ENCODE results near the gene TGM2.

TGM2 gene

GRCh38 chr20:38196592-38196991 is 31.5 kb upstream of the TGM2 start:
- H3K23ac ChIP-seq (ENCODE audit: low read length), result no peak overlapping the region
- H2BK15ac ChIP-seq (replicated peaks; ENCODE audit: low read depth), result no peak overlapping the region
- H3K18ac ChIP-seq (ENCODE audit: low read length), result no peak overlapping the region
- H3K36me3 ChIP-seq (ENCODE audit: control insufficient read depth, insufficient read depth, low read length), result no peaks in the 10 kb centered on the region
- no CpG with 5 or more reads among the region's 5 CpGs for WGBS (ENCODE audit: extremely low coverage, insufficient coverage, low lambda C conversion rate)
- H3K27me3 ChIP-seq (ENCODE audit: insufficient read depth, low read length, poor library complexity), result no peaks in the 10 kb centered on the region
- H3K4me3 ChIP-seq (ENCODE audit: low read length), result no peak overlapping the region
- H2BK120ac ChIP-seq (ENCODE audit: low read depth, low read length), result no peak overlapping the region
- no peak overlapping the region for H3K4me2 ChIP-seq (ENCODE audit: low read length)
- no peaks in the 10 kb centered on the region for H3K4me1 ChIP-seq (ENCODE audit: control insufficient read depth, low read depth, low read length)
- no peaks in the 10 kb centered on the region for H3K79me1 ChIP-seq (ENCODE audit: low read length)
- H2AK5ac ChIP-seq (ENCODE audit: low read length), result no peak overlapping the region
- no peak overlapping the region for H4K5ac ChIP-seq (ENCODE audit: low read length)
- DNase-seq, result no peak
- H3K4ac ChIP-seq (ENCODE audit: low read depth, low read length), result no peak overlapping the region
- H3K56ac ChIP-seq (ENCODE audit: low read length), result no peak overlapping the region
- no peaks in the 10 kb centered on the region for H3K79me2 ChIP-seq (ENCODE audit: control insufficient read depth, insufficient read depth, low read length)
- H2BK5ac ChIP-seq (ENCODE audit: low read length), result no peak overlapping the region
- H3K9ac ChIP-seq (ENCODE audit: low read length), result no peak overlapping the region
- no peak overlapping the region for H3K27ac ChIP-seq (ENCODE audit: low read depth, low read length)
- no peak overlapping the region for H4K8ac ChIP-seq (ENCODE audit: low read depth, low read length)

- no peak overlapping the region for H2BK15ac ChIP-seq (replicated peaks; ENCODE audit: low read depth)
- no peak overlapping the region for H4K5ac ChIP-seq (ENCODE audit: low read length)
- H3K4me3 ChIP-seq (ENCODE audit: low read length), result no peak overlapping the region
- H3K4ac ChIP-seq (ENCODE audit: low read depth, low read length), result no peak overlapping the region
- H3K79me2 ChIP-seq (ENCODE audit: control insufficient read depth, insufficient read depth, low read length), result no peaks in the 10 kb centered on the region
- no peak overlapping the region for H2BK5ac ChIP-seq (ENCODE audit: low read length)
- no peaks in the 10 kb centered on the region for H3K79me1 ChIP-seq (ENCODE audit: low read length)
- no peak overlapping the region for H3K4me2 ChIP-seq (ENCODE audit: low read length)
- H3K56ac ChIP-seq (ENCODE audit: low read length), result no peak overlapping the region
- no peak for DNase-seq
- H4K8ac ChIP-seq (ENCODE audit: low read depth, low read length), result no peak overlapping the region
- no peak overlapping the region for H3K9ac ChIP-seq (ENCODE audit: low read length)
- H2BK120ac ChIP-seq (ENCODE audit: low read depth, low read length), result no peak overlapping the region
- H3K27ac ChIP-seq (ENCODE audit: low read depth, low read length), result no peak overlapping the region
- WGBS (ENCODE audit: extremely low coverage, insufficient coverage, low lambda C conversion rate), result no CpG with 5 or more reads among the region's 4 CpGs
- H3K27me3 ChIP-seq (ENCODE audit: insufficient read depth, low read length, poor library complexity), result no peaks in the 10 kb centered on the region
- no peaks in the 10 kb centered on the region for H3K36me3 ChIP-seq (ENCODE audit: control insufficient read depth, insufficient read depth, low read length)
- H3K18ac ChIP-seq (ENCODE audit: low read length), result no peak overlapping the region
- H3K23ac ChIP-seq (ENCODE audit: low read length), result no peak overlapping the region
- no peaks in the 10 kb centered on the region for H3K4me1 ChIP-seq (ENCODE audit: control insufficient read depth, low read depth, low read length)
- H2AK5ac ChIP-seq (ENCODE audit: low read length), result no peak overlapping the region
These were observed 31.0 kb upstream of the TGM2 start for GRCh38 chr20:38196076-38196475.

- H2BK5ac ChIP-seq (ENCODE audit: low read length), result no peak overlapping the region
- H3K79me1 ChIP-seq (ENCODE audit: low read length), result no peaks in the 10 kb centered on the region
- H3K9ac ChIP-seq (ENCODE audit: low read length), result no peak overlapping the region
- no peaks in the 10 kb centered on the region for H3K27me3 ChIP-seq (ENCODE audit: insufficient read depth, low read length, poor library complexity)
- H3K27ac ChIP-seq (ENCODE audit: low read depth, low read length), result no peak overlapping the region
- H3K4me2 ChIP-seq (ENCODE audit: low read length), result no peak overlapping the region
- no peak overlapping the region for H2AK5ac ChIP-seq (ENCODE audit: low read length)
- H2BK15ac ChIP-seq (replicated peaks; ENCODE audit: low read depth), result no peak overlapping the region
- WGBS (ENCODE audit: extremely low coverage, insufficient coverage, low lambda C conversion rate), result no CpG with 5 or more reads among the region's 7 CpGs
- DNase-seq, result no peak
- H3K23ac ChIP-seq (ENCODE audit: low read length), result no peak overlapping the region
- H3K4me1 ChIP-seq (ENCODE audit: control insufficient read depth, low read depth, low read length), result no peaks in the 10 kb centered on the region
- H4K8ac ChIP-seq (ENCODE audit: low read depth, low read length), result no peak overlapping the region
- no peak overlapping the region for H3K4ac ChIP-seq (ENCODE audit: low read depth, low read length)
- no peak overlapping the region for H4K5ac ChIP-seq (ENCODE audit: low read length)
- no peaks in the 10 kb centered on the region for H3K36me3 ChIP-seq (ENCODE audit: control insufficient read depth, insufficient read depth, low read length)
- H3K79me2 ChIP-seq (ENCODE audit: control insufficient read depth, insufficient read depth, low read length), result no peaks in the 10 kb centered on the region
- no peak overlapping the region for H3K18ac ChIP-seq (ENCODE audit: low read length)
- H3K4me3 ChIP-seq (ENCODE audit: low read length), result no peak overlapping the region
- H3K56ac ChIP-seq (ENCODE audit: low read length), result no peak overlapping the region
- H2BK120ac ChIP-seq (ENCODE audit: low read depth, low read length), result no peak overlapping the region
These were observed 30.5 kb upstream of the TGM2 start for GRCh38 chr20:38195521-38195920.

GRCh38 chr20:38194971-38195504 is 30.0 kb upstream of the TGM2 start:
- WGBS (ENCODE audit: extremely low coverage, insufficient coverage, low lambda C conversion rate), result no CpG with 5 or more reads among the region's 5 CpGs
- no peak overlapping the region for H2AK5ac ChIP-seq (ENCODE audit: low read length)
- no peak overlapping the region for H2BK120ac ChIP-seq (ENCODE audit: low read depth, low read length)

GRCh38 chr20:38193586-38194105 is 28.6 kb upstream of the TGM2 start:
- H3K4me3 ChIP-seq (ENCODE audit: low read length), result no peak overlapping the region
- no peaks in the 10 kb centered on the region for H3K4me1 ChIP-seq (ENCODE audit: control insufficient read depth, low read depth, low read length)
- no peaks in the 10 kb centered on the region for H3K27me3 ChIP-seq (ENCODE audit: insufficient read depth, low read length, poor library complexity)
- no CpG with 5 or more reads among the region's 4 CpGs for WGBS (ENCODE audit: extremely low coverage, insufficient coverage, low lambda C conversion rate)
- H3K36me3 ChIP-seq (ENCODE audit: control insufficient read depth, insufficient read depth, low read length), result no peaks in the 10 kb centered on the region
- no peak overlapping the region for H3K18ac ChIP-seq (ENCODE audit: low read length)
- no peak overlapping the region for H2BK120ac ChIP-seq (ENCODE audit: low read depth, low read length)
- no peak overlapping the region for H3K27ac ChIP-seq (ENCODE audit: low read depth, low read length)
- H3K79me1 ChIP-seq (ENCODE audit: low read length), result no peaks in the 10 kb centered on the region
- no peak overlapping the region for H2BK15ac ChIP-seq (replicated peaks; ENCODE audit: low read depth)
- no peak for DNase-seq
- H3K4me2 ChIP-seq (ENCODE audit: low read length), result no peak overlapping the region
- no peak overlapping the region for H3K9ac ChIP-seq (ENCODE audit: low read length)
- no peak overlapping the region for H3K4ac ChIP-seq (ENCODE audit: low read depth, low read length)
- H3K56ac ChIP-seq (ENCODE audit: low read length), result no peak overlapping the region
- no peak overlapping the region for H4K5ac ChIP-seq (ENCODE audit: low read length)
- no peak overlapping the region for H3K23ac ChIP-seq (ENCODE audit: low read length)
- H2AK5ac ChIP-seq (ENCODE audit: low read length), result no peak overlapping the region
- H4K8ac ChIP-seq (ENCODE audit: low read depth, low read length), result no peak overlapping the region
- H2BK5ac ChIP-seq (ENCODE audit: low read length), result no peak overlapping the region
- H3K79me2 ChIP-seq (ENCODE audit: control insufficient read depth, insufficient read depth, low read length), result no peaks in the 10 kb centered on the region

More at GRCh38 chr20:38194971-38195504, 30.0 kb upstream of the TGM2 start:
- Histone ChIP-seq H3K4me1 (ENCODE audit: control insufficient read depth, low read depth, low read length) (no peaks in the 10 kb centered on the region), H3K9ac (ENCODE audit: low read length) (no peak overlapping the region), H3K27ac (ENCODE audit: low read depth, low read length) (no peak overlapping the region), H3K56ac (ENCODE audit: low read length) (no peak overlapping the region), H2BK5ac (ENCODE audit: low read length) (no peak overlapping the region), H3K79me1 (ENCODE audit: low read length) (no peaks in the 10 kb centered on the region), H2BK15ac (replicated peaks; ENCODE audit: low read depth) (no peak overlapping the region), H4K5ac (ENCODE audit: low read length) (no peak overlapping the region), H3K23ac (ENCODE audit: low read length) (no peak overlapping the region), H3K79me2 (ENCODE audit: control insufficient read depth, insufficient read depth, low read length) (no peaks in the 10 kb centered on the region), H3K4me3 (ENCODE audit: low read length) (no peak overlapping the region), H3K36me3 (ENCODE audit: control insufficient read depth, insufficient read depth, low read length) (no peaks in the 10 kb centered on the region), H3K27me3 (ENCODE audit: insufficient read depth, low read length, poor library complexity) (no peaks in the 10 kb centered on the region), H3K18ac (ENCODE audit: low read length) (no peak overlapping the region), H3K4ac (ENCODE audit: low read depth, low read length) (no peak overlapping the region), H3K4me2 (ENCODE audit: low read length) (no peak overlapping the region), H4K8ac (ENCODE audit: low read depth, low read length) (no peak overlapping the region)
- no peak for DNase-seq

GRCh38 chr20:38192323-38192885 is 27.3 kb upstream of the TGM2 start:
- no peak overlapping the region for H3K9ac ChIP-seq (ENCODE audit: low read length)
- no peak overlapping the region for H3K4ac ChIP-seq (ENCODE audit: low read depth, low read length)
- H3K79me1 ChIP-seq (ENCODE audit: low read length), result no peaks in the 10 kb centered on the region
- H3K56ac ChIP-seq (ENCODE audit: low read length), result no peak overlapping the region
- no peaks in the 10 kb centered on the region for H3K4me1 ChIP-seq (ENCODE audit: control insufficient read depth, low read depth, low read length)
- no peak overlapping the region for H3K27ac ChIP-seq (ENCODE audit: low read depth, low read length)
- no peak overlapping the region for H3K23ac ChIP-seq (ENCODE audit: low read length)
- no CpG with 5 or more reads among the region's 9 CpGs for WGBS (ENCODE audit: extremely low coverage, insufficient coverage, low lambda C conversion rate)
- no peaks in the 10 kb centered on the region for H3K36me3 ChIP-seq (ENCODE audit: control insufficient read depth, insufficient read depth, low read length)
- H3K27me3 ChIP-seq (ENCODE audit: insufficient read depth, low read length, poor library complexity), result no peaks in the 10 kb centered on the region
- no peak overlapping the region for H2BK5ac ChIP-seq (ENCODE audit: low read length)
- H3K4me3 ChIP-seq (ENCODE audit: low read length), result no peak overlapping the region
- H3K18ac ChIP-seq (ENCODE audit: low read length), result no peak overlapping the region
- no peak overlapping the region for H2BK15ac ChIP-seq (replicated peaks; ENCODE audit: low read depth)
- no peak overlapping the region for H3K4me2 ChIP-seq (ENCODE audit: low read length)
- H2BK120ac ChIP-seq (ENCODE audit: low read depth, low read length), result no peak overlapping the region
- no peak overlapping the region for H2AK5ac ChIP-seq (ENCODE audit: low read length)
- no peaks in the 10 kb centered on the region for H3K79me2 ChIP-seq (ENCODE audit: control insufficient read depth, insufficient read depth, low read length)
- no peak overlapping the region for H4K5ac ChIP-seq (ENCODE audit: low read length)
- H4K8ac ChIP-seq (ENCODE audit: low read depth, low read length), result no peak overlapping the region
- no peak for DNase-seq

All from mesendoderm (in vitro differentiated cells).